ELR (cell line): ENCODE data around the gene HEPN1.
A peak's percentile ranks its signal among the peaks of the same experiment; 100 is the strongest.

Experiments
- DNase-seq: peaks from one replicate; pipeline ENCODE4 v3.0.0-alpha.2; 2015; ENCODE audit warnings: low read depth

The HEPN1 gene

DNA sequence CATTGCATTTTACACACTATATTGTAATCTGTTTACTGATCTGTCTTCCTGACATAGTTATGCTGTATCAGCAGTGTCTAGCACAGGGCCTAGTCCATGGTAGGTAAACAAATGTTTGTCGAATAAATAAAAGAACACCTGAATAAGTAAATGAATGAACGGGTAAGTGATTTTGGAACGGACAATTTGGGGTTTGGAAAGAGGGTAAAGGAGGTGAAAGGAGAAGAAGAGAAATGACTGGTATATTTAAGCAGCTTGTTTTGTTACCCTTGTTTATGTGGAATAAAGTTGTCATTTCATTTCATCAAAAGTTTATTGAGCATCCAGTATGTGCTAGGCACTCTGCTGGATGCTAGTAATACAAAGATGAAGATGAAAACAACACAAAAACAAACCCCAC lies at the start of gene HEPN1:
TSS of gene HEPN1 (plus strand) at position 301 of the 400 bp plus-strand sequence.
- no peak for DNase-seq

- DNase-seq = no peak
Observed at GRCh38 chr11:124869331-124869730, 49.7 kb upstream of the HEPN1 start.

DNA sequence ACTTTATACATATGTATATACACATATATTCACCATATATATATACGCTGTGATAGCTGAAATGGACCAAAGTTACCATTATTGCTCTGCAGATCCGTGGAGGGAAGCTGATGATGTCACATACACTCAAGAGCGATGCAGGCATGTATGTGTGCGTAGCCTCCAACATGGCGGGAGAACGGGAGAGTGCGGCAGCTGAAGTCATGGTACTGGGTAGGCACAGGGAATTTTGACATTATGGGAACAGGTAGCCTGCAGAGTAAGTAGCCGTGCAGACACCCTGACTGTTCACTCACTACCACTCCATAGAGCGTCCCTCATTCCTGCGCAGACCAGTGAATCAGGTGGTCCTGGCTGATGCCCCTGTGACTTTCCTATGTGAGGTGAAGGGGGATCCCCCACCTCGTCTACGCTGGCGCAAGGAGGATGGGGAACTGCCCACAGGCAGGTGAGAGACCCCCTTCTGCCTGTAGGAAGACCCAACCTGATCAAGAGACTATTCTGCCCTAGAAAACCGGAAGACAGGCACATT lies 49.1 kb upstream of the HEPN1 start:
- no peak for DNase-seq

- DNase-seq = no peak
Observed at GRCh38 chr11:124870430-124870829, 48.6 kb upstream of the HEPN1 start.

DNA sequence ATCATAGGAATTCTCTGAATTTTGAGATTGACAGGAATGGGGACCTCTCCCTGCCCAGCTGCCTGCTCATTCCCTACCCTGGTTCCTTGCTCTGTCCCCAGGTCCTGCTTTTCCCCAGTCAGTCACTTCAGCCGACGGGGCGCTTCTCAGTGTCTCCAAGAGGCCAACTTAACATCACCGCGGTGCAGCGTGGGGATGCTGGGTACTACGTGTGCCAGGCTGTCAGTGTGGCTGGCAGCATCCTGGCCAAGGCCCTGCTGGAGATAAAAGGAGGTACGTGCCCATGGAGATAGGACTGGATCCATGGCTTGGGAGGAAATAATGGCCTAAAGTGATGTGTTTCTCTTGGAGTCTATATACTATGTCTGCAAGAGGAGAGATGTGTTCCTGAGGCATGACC lies 46.8 kb upstream of the HEPN1 start:
- no peak for DNase-seq

DNA sequence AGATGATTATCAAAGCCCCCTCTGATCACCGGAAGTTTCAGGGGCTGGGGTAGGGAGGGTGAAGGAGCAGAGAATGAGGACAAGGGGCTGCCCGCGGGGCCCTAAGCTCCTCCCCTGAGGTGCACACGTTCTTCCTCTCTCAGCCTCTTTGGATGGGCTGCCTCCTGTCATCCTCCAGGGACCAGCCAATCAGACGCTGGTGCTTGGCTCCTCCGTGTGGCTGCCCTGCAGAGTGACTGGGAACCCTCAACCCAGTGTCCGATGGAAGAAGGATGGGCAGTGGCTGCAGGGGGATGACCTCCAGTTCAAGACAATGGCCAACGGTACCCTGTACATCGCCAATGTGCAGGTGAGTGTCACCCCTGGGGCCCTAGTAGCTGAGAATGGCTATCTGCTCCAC lies 46.3 kb upstream of the HEPN1 start:
- DNase-seq = no peak

DNA sequence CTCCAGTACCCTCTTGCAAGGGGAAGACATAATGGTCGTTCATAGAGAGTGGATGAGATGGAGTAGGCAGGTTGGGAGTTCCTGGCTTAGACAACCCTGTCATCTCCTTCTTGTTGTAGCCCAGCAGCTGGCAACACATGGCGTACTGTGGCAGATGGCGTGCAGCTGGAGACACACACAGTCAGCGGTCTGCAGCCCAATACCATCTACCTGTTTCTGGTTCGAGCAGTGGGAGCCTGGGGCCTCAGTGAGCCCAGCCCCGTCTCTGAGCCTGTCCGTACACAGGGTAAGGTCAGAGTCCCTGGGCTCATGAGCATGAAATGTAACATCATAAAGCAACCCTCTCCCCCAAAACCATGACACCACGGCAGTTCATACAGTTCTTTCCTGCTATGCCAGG lies 45.1 kb upstream of the HEPN1 start:
- DNase-seq = no peak

DNA sequence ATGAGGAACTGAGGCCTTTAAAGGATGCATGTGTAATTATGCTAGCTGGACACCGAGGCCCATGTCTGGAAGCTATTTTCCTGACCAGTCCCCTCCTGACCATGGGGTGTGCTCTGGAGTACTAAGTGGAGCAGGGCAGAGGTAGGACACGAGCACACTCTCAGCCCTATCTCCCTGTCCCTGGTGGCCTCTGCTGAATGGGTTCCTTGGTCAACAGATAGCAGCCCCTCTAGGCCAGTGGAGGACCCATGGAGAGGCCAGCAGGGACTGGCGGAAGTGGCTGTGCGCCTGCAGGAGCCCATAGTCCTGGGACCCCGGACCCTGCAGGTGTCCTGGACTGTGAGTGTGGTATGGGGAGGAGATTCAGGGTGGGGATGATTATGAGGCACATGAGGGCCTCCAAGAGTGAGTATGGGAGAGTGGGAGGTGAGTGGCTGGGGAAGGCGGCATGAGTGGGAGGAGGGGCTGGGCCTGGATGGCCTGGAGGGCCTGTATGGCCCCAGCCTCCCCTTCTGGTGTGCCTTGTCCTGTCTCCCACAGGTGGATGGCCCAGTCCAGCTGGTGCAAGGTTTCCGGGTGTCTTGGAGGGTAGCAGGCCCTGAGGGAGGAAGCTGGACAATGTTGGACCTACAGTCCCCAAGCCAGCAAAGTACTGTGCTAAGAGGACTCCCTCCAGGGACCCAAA lies 44.3 kb upstream of the HEPN1 start:
- DNase-seq = no peak

DNA sequence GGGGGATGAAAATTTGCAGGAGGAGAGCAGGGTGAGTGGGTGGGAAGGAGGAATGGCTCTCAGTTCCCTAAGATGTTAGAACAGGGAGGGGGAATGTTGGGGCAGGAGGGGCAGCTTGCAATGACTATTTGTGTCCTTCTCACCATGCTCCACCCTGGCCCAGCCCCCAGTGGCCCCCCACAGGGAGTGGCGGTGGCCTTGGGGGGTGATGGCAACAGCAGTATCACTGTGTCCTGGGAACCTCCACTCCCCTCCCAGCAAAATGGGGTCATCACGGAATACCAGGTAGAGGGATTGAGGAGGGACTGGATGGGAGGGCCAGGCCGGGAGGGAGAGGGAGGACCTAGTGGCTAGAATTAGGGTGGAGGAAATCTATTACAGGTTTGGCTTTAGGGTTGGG lies 43.6 kb upstream of the HEPN1 start:
- DNase-seq = no peak

- peak; percentile 94 for DNase-seq
Observed at GRCh38 chr11:124875943-124876817, 42.9 kb upstream of the HEPN1 start.

GRCh38 chr11:124876818-124877630 lies 42.0 kb upstream of the HEPN1 start:
- DNase-seq = no peak

DNA sequence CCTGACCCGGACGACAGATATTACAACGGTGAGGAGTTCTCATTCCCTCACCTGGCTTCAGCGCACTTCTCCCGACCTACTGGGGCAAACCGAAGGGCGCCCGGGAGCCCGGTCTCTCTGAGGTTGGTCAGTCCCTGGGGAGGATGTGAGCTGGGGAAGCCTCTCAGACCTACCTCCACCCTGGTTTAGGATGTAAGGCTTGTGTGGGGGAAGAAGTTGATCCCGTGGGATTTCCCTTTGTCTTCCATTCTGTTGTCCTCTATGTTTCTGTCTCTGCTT lies 41.5 kb upstream of the HEPN1 start:
- no peak for DNase-seq

GRCh38 chr11:124877910-124878758 lies 40.9 kb upstream of the HEPN1 start:
- no peak for DNase-seq

DNA sequence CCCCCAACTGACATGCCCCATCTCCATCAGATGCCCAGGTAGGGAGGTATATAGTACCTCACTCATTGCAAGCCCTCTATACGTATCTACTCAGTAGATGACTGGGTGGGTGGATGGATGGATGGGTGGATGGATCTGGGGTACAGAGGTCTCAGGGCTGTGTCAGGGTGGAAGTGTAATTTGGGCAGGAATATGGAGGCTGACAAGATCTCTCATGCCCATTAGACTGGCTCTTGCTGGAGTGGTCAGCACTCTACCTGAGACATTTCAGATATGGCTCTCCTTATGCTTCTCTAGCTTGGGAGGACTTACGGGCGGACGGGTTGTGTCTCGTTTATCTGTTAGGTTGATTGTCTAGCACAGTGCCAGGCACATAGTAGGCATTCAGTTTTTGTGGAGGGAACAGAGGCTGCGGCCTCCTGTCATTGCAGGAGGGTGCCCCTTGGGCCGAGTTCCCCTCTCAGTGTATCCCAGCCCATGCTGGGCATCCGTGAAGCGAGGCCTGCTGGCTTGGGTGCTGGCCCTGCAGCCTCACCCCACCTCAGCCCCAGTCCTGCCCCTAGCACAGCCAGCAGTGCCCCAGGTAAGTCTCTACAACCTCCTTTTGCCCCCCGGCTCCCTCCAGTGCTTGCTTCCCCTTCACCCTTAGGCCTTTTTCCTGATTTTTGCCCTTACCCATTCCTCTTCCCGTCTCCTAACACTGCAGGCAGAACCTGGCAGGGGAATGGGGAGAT lies 40.1 kb upstream of the HEPN1 start:
- no peak for DNase-seq

DNA sequence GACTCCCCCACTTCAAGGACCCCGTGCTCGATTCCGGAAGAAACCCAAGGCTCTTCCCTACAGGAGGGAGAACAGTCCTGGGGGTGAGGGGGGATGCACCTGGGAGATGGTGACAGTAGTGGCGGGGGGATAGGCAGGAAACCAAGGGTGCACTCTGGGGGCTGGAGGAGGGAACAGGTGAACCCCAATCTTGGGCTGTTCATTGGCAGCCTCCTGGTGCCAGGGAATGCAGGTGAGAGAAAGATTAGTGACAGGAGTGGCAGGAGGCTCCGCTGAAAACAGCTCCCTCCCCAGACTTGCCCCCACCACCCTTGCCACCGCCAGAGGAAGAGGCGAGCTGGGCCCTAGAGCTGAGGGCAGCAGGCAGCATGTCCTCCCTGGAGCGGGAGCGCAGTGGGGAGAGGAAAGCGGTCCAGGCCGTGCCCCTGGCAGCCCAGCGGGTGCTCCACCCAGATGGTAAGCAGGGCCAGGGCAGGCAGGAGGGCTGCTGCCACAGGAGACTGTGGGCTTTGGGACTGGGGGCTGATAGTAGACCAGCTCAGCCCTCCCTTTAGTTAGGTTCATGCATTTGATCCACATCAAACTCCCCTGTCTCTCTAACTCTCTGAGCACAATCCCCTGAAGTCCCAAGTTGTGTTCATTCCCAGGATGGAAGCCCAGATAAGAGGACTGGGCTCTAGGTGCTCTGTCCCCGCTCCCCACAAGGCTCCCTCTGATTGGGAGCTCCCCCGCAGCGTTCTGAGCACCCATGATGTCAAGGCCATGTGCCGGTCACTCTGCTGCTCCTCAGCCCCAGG lies 39.4 kb upstream of the HEPN1 start:
- no peak for DNase-seq

GRCh38 chr11:124880290-124880611 lies 38.8 kb upstream of the HEPN1 start:
- DNase-seq = no peak

GRCh38 chr11:124880958-124881357 lies 38.1 kb upstream of the HEPN1 start:
- DNase-seq = no peak

DNA sequence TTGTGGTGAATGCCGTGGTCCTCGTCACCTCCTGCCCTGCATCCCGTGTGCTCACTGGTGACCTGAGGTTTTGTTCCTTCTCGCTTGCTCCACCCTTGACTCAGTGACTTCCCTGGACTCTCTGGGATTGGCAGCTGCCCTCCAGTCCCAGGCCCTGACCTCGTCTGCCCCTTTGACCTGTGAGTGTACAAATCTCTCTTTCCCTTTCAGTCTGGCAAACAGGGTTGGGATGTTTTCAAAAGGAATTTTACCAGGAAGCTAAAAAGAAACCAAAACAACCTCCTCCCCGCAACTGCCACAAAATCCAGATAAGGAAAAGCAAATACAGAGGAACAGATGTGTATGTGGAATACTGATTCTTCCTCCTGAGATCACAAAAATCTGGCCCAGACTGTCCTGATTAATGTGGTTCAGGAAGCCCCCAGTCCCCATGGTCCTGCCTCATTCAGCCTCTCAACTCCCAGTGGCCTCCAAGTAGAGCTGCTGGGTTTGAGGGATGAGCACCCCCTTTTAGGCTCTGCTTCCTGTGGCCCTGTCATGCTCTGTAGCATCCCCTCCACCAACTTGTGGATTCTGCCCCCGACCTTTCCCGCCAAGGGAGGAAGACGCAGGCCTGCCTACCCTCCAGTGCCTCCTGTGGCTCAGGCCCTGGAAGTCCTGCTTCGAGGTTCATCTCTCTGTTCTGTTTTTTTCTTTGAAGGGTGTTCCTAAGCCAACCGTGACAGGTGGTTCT lies 36.5 kb upstream of the HEPN1 start:
- no peak for DNase-seq

- DNase-seq = no peak
Observed at GRCh38 chr11:124884340-124884739, 34.7 kb upstream of the HEPN1 start.
